ENCODE results near the gene PLA2G4E.

- TF ChIP-seq FOXA1 (IDR thresholded peaks at IDR 0.05) (no peak), SUZ12 (IDR thresholded peaks at IDR 0.05) (no peak), TARDBP (IDR thresholded peaks at IDR 0.05) (no peak), FOXM1 (IDR thresholded peaks at IDR 0.05; ENCODE audit: borderline replicate concordance) (no peak), NFRKB (IDR thresholded peaks at IDR 0.05) (no peak), ARNT (IDR thresholded peaks at IDR 0.05) (no peak), PKNOX1 (IDR thresholded peaks at IDR 0.05) (no peak), BHLHE40 (IDR thresholded peaks at IDR 0.05; ENCODE audit: borderline replicate concordance) (no peak), SP1 (IDR thresholded peaks at IDR 0.05) (no peak), ELF4 (IDR thresholded peaks at IDR 0.05) (no peak), ZNF384 (IDR thresholded peaks at IDR 0.05) (no peak), CTBP1 (IDR thresholded peaks at IDR 0.05; ENCODE audit: borderline replicate concordance) (no peak), L3MBTL2 (conservative IDR thresholded peaks at IDR 0.05) (no peak), FOXK2 (IDR thresholded peaks at IDR 0.05) (no peak)
These were observed 8.6 kb downstream of the PLA2G4E start for GRCh38 chr15:42012241-42012640.
